ENCODE measurements around the gene LTC4S.
A peak's percentile ranks its signal among the peaks of the same experiment; 100 is the strongest.
"Not testable (repeated sequence)": the region's sequence is repeated elsewhere in the genome, so short reads cannot be mapped to it uniquely, and the experiment has no call there.

LTC4S gene

DNA sequence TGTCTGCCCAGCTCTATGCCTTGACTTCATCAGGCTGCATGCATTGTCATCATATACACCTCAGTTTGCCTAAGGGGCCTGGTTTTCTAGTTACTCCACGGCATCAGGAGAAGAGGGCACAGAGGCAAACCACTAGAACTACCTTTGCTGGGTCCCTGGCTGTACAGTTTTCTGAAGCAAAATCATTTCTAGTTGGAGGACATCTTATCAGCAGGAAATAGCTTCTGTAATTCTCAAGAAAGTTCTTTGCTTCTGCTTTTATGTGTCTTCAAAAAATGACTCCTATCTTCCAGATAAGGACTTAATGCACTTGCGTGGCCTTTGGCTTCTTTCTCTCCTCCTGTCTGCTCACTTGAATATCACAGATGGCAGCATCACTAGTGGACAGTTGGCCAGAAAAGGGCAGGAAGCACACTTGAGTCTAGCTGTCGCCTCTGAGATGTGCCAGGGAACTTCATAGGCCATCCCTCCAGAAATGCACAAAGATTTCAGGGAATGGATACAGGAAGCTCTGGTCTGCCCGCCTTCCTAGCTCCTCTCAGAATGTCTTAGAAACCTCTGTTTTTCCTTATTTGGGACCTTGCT, 22.4 kb upstream of the LTC4S start:
- DNase-seq, result no peak

DNA sequence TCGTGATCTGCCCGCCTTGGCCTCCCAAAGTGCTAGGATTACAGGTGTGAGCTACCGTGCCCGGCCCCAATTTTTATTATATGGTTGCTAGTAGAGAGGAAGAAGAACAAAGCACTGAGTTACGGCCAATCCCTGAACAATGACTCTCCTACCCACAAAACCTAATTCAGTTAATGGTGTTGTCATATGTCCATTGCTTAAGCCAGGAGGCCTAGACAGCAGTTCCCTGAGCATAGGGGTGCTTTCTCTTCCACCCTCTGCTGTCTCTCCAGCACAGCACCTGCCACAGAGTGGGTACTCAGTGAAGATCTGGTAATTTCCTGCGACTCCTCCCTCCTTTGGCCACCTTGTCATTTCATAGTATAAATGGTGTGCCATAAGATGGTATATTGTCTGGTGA, 21.4 kb upstream of the LTC4S start:
- no peak for DNase-seq

DNA sequence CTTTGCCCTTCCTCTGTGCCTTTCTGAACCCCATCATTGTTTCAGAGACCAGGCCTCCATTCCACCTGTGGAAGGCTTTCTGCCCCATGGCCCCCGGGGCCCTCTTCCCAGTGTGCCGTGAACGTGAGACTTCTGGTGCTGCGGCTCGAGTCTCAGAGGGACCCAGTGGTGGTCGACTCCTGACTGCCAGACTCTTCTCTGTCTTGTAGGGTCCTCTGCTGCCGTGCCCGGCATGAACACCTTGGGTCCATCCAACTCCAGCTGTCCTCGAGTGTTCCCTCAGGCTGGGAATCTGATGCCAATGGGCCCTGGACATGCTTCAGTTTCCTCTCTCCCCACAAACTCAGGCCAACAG, 20.1 kb upstream of the LTC4S start:
- no peak for DNase-seq

DNA sequence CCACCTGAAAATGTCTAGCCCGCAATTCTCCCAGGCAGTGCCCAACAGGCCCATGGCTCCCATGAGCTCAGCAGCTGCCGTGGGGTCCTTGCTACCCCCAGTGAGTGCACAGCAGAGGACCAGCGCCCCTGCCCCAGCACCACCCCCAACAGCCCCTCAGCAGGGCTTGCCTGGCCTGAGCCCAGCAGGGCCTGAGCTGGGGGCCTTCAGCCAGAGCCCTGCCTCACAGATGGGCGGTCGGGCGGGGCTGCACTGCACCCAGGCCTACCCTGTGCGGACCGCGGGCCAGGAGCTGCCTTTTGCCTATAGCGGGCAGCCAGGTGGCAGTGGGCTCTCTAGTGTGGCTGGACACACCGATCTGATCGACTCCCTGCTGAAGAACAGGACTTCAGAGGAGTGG, 19.3 kb upstream of the LTC4S start:
- DNase-seq, result no peak

DNA sequence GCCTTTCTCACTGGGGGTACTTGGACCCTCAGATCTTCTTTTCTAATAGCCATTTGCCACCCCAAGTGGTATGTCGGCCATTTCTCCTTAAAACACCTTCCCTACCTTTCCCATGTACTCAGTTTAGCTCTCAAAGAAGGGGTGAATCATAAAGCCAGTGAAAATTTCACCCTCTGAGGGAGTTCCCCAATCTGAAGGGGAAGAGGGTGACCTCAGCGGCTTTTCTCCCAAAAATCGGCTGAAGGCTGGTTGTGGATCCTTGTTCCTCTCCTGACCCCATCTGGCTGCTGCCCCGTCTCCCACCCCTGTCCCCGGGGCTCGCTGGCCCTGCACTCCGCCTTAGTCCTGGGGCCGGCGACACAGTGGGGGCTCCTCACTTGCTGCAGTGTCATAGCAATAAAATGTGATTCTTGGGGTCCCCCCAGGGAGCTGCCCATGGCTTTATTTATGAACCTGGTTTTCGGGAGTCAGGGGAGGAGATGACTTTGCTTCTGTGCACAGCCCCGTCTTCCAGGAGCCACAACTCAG, 17.3 kb upstream of the LTC4S start:
- DNase-seq, result no peak

DNA sequence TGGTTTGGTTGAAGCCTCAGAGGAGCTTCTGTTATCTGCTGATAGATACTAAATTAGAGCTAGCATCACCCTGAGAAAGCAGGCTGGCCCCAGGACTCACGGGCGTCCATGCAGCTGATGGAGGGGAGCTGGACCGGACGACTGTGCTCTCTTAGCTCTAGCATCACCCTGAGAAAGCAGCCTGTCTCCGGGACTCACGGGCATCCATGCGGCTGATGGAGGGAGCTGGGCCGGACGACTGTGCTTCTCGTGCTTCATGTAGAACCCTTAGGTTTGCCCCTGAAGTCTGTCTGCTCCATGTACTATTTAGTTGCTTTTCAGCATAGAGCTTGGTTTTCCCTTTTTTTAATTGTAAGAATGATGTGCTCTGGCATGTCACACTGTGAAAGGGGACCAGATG, 16.3 kb upstream of the LTC4S start:
- DNase-seq, result no peak

DNA sequence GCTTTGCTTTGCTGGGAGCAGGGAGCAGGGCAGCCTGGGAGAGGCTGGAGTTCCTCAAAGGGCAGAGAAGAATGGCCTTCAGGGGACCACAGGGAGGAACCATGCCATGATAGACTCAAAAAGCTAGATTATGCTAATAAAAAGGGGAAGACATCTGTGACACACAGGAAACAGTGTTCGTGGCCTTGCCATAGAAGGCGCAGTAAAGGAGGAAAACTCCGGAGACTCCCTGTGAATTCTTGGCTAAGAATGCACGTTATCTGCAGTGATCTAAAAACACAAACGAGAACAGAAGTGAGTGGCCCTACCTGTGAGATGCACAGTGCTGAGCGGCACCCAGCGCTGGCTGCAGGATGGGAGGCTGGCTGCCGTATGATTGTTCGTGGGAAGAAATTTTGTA, 15.9 kb upstream of the LTC4S start:
- no peak for DNase-seq

GRCh38 chr5:179778591-179778990, 15.2 kb upstream of the LTC4S start:
- no peak for DNase-seq

DNA sequence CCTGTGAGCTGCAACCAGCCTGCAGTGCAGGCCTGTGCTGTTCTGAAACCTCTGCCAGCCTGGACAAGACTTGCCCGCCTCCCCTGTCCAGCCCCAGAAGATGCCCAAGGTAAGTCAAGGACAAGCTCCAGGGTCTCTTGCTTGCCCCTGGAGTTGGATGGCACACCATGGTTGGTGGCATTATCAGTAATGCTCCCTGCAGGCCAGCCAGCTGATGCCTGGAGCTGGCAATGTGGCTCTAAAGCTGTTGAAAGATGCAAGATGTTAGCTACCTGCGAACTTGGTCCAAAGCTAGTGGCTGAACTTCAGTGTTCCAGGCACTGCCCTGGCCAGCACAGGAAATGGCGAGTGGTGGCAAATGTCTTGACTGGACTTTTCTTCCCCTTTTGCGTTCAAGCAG, 14.0 kb upstream of the LTC4S start:
- no peak for DNase-seq

- no peak for DNase-seq
Measured at GRCh38 chr5:179780362-179780761, 13.4 kb upstream of the LTC4S start.

- no peak for DNase-seq
Measured at GRCh38 chr5:179781846-179782245, 11.9 kb upstream of the LTC4S start.

DNA sequence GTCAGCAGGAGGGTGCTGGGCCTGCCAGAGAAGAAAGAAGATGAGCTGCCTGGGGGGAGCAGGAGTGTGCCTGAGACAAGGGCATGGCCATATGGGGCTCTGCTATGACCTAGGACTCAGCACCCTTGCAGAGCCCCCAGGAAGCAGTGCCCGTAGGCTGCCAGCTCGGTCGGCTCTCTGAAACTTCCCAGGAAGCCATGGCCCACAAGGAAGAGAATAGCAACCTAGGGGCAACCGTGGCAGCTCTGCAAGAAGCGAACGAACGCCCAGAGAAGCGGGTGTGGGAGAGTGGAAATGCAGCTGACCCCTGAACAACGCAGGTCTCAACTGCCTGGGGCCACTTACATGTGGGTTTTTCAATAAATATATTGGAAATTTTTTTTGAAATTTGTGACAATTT, 10.7 kb upstream of the LTC4S start:
- no peak for DNase-seq

DNA sequence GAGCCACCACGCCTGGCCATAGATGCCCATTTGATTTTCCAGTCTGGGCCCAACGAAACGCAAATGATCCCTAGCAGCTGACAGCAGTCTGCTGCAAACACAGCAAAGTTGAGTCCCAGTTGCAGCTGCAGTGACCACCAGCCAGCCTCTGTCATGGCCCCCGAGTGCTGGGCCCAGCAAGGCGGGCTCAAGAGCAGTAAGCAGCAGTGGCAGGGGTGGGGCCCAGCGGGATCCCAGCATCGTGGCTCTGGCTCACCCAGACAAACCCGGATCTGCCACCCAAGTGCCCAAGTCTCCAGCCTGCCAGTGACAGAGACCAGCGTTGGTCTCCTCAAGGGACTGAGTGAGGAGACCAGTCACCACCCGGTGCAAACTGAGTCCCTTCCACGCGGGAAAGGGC, 6.9 kb upstream of the LTC4S start:
- no peak for DNase-seq

GRCh38 chr5:179788193-179788854, 5.5 kb upstream of the LTC4S start:
- no peak for DNase-seq

- DNase-seq, result not testable (repeated sequence)
Measured at GRCh38 chr5:179789278-179789677, 4.5 kb upstream of the LTC4S start.

DNA sequence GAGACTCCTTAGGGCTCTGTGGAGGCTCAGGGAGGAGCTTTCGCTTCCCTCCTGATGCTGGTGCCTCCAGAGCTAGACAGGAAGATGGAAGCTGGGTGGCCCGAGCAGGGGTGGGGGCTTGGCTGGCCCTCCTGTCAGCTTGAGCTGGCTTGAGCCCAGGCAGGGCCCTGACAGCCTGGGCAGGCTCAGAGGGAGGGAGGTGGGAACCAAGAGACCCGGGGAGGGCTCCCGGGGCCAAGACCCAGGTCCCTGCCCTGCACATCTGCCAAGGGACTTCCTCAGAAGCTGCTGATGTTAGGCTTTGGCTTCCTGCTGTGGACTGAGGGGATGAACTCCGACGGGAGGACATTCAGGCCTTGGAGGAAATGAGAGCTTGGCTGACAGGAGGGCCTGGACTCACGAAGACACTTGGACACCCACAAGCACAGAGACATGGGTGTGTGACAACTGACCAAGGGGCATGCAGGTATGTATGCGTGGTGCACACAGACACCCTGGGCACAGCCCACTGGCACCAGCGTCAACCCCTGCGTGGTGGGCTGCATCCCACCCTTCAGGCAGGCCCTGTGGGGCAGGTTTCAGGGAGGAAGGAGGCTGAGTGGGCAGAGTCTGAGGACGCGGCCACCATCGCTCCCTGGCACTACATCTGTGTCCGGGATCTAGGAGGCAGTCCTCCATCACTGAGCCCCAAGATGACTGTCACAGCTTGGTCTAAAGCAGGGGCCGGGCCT, 1.7 kb upstream of the LTC4S start:
- DNase-seq, result no peak

GRCh38 chr5:179792612-179793467, 946 bp upstream of the LTC4S start:
- no peak for DNase-seq

- no peak for DNase-seq
Measured at GRCh38 chr5:179794171-179794570, 385 bp downstream of the LTC4S start.

DNA sequence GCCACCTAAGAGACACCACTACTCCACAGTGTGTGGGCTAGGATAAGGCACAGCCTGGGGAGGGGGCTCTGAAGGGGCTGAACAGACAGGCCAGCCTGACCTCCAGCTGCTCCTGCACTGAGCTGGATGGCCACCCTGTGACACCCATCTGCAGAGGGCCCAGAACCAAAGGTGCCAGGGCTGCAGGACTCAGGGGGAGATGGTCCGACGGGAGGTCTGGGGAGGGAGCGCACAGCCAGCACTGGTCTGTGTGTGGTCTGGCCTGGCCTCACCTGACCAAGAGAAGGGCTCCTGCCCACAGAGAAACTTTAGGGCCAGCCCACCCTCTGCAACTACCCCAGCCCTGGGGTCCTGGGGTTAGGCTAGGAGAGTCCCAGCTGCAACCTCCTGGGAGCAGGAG, 789 bp downstream of the LTC4S start:
- DNase-seq, result no peak

- DNase-seq, result no peak
Measured at GRCh38 chr5:179795049-179795862, 1.5 kb downstream of the LTC4S start.

- DNase-seq, result peak; percentile 78
Measured at GRCh38 chr5:179795863-179796833, 2.4 kb downstream of the LTC4S start.

Data from midbrain (tissue), 1 donor.